Measurements from ENCODE around the gene EIF4E3. TPM values are rescaled to one million over a fixed set of nuclear protein-coding genes. Genes with fewer than 3 reads are reported as not detected.

EIF4E3 gene
- total and polyA plus RNA-seq, 2 donors (not counting 1 experiment from before 2014, with no cell fraction given): 1.00 to 5.0 TPM

DNA sequence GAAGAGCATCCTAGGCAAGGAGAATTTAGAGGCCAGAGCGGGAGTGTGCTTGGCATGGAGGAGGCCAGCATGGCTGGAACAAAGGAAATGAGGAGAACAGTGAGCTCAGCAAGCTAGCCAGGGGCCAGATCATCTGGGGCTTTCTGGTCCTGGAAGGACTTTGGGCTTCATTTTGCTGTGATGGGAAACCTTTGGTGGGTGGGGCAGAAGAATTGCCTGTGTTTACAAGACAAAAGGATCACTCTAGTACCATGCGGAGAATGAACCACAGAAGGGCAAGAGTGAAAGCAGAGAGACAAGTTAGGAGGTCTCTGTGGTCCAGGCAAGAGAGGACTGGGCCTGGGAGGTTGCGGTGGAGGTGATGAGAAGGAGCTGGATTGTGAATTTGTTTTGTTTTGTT is 80.1 kb downstream of the EIF4E3 start:
- no peaks in the 10 kb centered on the region for H3K4me1 ChIP-seq (ENCODE audit: control insufficient read depth in 2 of 2, insufficient read depth in 2 of 2, low read length in 2 of 2)
- H4K20me1 ChIP-seq (ENCODE audit: control insufficient read depth, insufficient read depth, low read length, poor library complexity, severe bottlenecking): no peaks in the 10 kb centered on the region
- no peaks in the 10 kb centered on the region for H3K27me3 ChIP-seq (replicated peaks in 1 of 4; ENCODE audit: control extremely low read depth in 1 of 4, control insufficient read depth in 3 of 4, insufficient read depth in 4 of 4, low read length in 3 of 4)
- Mint-ChIP-seq H3K4me3 (no peak overlapping the region), H3K4me1 (no peaks in the 10 kb centered on the region), H3K9me3 (ENCODE audit: insufficient read depth) (no peaks in the 10 kb centered on the region), H3K27me3 (peaks cover 20% of the 10 kb centered on the region), H3K27ac (no peak overlapping the region)
- 100% methylated on average over 3 of the region's 3 CpGs for WGBS (ENCODE audit: insufficient coverage)
- H3K27ac ChIP-seq (ENCODE audit: low read length in 2 of 2): no peak overlapping the region
- no peak overlapping the region for H3K4me3 ChIP-seq (ENCODE audit: control extremely low read depth in 1 of 5, extremely low read depth in 1 of 5, insufficient read depth in 1 of 5, low read depth in 2 of 5, low read length in 4 of 5)
- no peaks in the 10 kb centered on the region for H3K9me3 ChIP-seq (ENCODE audit: control extremely low read depth in 1 of 3, control insufficient read depth in 2 of 3, insufficient read depth in 1 of 3, low read length in 2 of 3)
- DNase-seq: no peak
- POLR2A ChIA-PET: no interaction called here
- TF ChIP-seq EZH2 (IDR thresholded peaks at IDR 0.05; ENCODE audit: borderline replicate concordance, insufficient read depth, low read depth, low read length, poor library complexity, severe bottlenecking): no peak
- TF ChIP-seq, protein P1, sequence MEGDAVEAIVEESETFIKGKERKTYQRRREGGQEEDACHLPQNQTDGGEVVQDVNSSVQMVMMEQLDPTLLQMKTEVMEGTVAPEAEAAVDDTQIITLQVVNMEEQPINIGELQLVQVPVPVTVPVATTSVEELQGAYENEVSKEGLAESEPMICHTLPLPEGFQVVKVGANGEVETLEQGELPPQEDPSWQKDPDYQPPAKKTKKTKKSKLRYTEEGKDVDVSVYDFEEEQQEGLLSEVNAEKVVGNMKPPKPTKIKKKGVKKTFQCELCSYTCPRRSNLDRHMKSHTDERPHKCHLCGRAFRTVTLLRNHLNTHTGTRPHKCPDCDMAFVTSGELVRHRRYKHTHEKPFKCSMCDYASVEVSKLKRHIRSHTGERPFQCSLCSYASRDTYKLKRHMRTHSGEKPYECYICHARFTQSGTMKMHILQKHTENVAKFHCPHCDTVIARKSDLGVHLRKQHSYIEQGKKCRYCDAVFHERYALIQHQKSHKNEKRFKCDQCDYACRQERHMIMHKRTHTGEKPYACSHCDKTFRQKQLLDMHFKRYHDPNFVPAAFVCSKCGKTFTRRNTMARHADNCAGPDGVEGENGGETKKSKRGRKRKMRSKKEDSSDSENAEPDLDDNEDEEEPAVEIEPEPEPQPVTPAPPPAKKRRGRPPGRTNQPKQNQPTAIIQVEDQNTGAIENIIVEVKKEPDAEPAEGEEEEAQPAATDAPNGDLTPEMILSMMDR (IDR thresholded peaks at IDR 0.05): no peak
- H3K4me2 ChIP-seq (replicated peaks; ENCODE audit: low read depth, low read length, poor library complexity, severe bottlenecking): no peak overlapping the region
- CTCF ChIA-PET: interaction anchor here (1.1 to 2.2 kb wide), 3 partner anchors 8 to 1095 kb away, joined by 4 to 6 read pairs (median 4); no protein-coding TSS in a partner anchor
- no peak for ATAC-seq (ENCODE audit: low read depth)
- H3K9ac ChIP-seq (ENCODE audit: low read length): no peak overlapping the region
- no peaks in the 10 kb centered on the region for H3K79me2 ChIP-seq (ENCODE audit: control insufficient read depth, insufficient read depth, low read length)
- H2AFZ ChIP-seq (ENCODE audit: insufficient read depth, low read depth, low read length, poor library complexity, severe bottlenecking): no peak overlapping the region
- H3K36me3 ChIP-seq (replicated peaks in 1 of 2; ENCODE audit: control extremely low read depth in 1 of 2, control insufficient read depth in 1 of 2, extremely low read depth in 1 of 2, insufficient read depth in 2 of 2, low read length in 1 of 2): no peaks in the 10 kb centered on the region
- intact Hi-C loops (cut with micrococcal nuclease): no loop called here

DNA sequence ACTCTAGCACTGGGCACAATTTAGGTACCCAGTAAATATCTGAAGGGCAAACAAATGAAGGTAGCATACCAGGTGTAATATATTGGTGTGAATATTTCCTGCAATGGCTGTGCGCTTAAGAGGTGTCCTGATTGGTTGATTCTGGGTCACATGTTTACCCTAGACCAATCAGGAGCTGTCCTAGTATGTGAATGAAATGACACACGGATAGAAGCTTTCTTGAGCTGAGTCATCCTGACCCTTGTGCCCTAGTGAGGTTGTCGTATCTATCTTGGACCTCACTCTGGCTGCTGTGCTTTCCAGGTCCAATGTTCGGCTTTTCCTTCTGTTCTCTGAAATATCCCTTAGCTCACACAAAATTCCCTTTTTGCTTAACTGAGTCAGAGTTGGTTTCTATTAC is 83.5 kb downstream of the EIF4E3 start:
- Histone ChIP-seq H3K9me3 (ENCODE audit: control extremely low read depth in 1 of 3, control insufficient read depth in 2 of 3, insufficient read depth in 1 of 3, low read length in 2 of 3) (no peaks in the 10 kb centered on the region), H3K4me1 (ENCODE audit: control insufficient read depth in 2 of 2, insufficient read depth in 2 of 2, low read length in 2 of 2) (no peaks in the 10 kb centered on the region), H3K4me2 (replicated peaks; ENCODE audit: low read depth, low read length, poor library complexity, severe bottlenecking) (no peak overlapping the region), H3K9ac (ENCODE audit: low read length) (no peak overlapping the region), H3K27ac (ENCODE audit: low read length in 2 of 2) (no peak overlapping the region), H2AFZ (ENCODE audit: insufficient read depth, low read depth, low read length, poor library complexity, severe bottlenecking) (no peak overlapping the region), H3K79me2 (ENCODE audit: control insufficient read depth, insufficient read depth, low read length) (no peaks in the 10 kb centered on the region), H3K4me3 (ENCODE audit: control extremely low read depth in 1 of 5, extremely low read depth in 1 of 5, insufficient read depth in 1 of 5, low read depth in 2 of 5, low read length in 4 of 5) (no peak overlapping the region), H3K27me3 (replicated peaks in 1 of 4; ENCODE audit: control extremely low read depth in 1 of 4, control insufficient read depth in 3 of 4, insufficient read depth in 4 of 4, low read length in 3 of 4) (peaks cover 0 to 3% (median 0%) of the 10 kb centered on the region in 4 experiments), H3K36me3 (replicated peaks in 1 of 2; ENCODE audit: control extremely low read depth in 1 of 2, control insufficient read depth in 1 of 2, extremely low read depth in 1 of 2, insufficient read depth in 2 of 2, low read length in 1 of 2) (no peaks in the 10 kb centered on the region), H4K20me1 (ENCODE audit: control insufficient read depth, insufficient read depth, low read length, poor library complexity, severe bottlenecking) (no peaks in the 10 kb centered on the region)
- TF ChIP-seq EZH2 (IDR thresholded peaks at IDR 0.05; ENCODE audit: borderline replicate concordance, insufficient read depth, low read depth, low read length, poor library complexity, severe bottlenecking): no peak
- Mint-ChIP-seq H3K27ac (no peak overlapping the region), H3K4me3 (no peak overlapping the region), H3K27me3 (peaks cover 15% of the 10 kb centered on the region), H3K9me3 (ENCODE audit: insufficient read depth) (no peaks in the 10 kb centered on the region), H3K4me1 (no peaks in the 10 kb centered on the region)
- ChIA-PET CTCF (interaction anchor here (0.5 kb wide), 1 partner anchor 1535 kb away, joined by 3 read pairs; no protein-coding TSS in a partner anchor), POLR2A (interaction anchor here (0.5 kb wide), 1 partner anchor 1515 kb away, joined by 7 read pairs; no protein-coding TSS in a partner anchor)
- ATAC-seq (ENCODE audit: low read depth) (no peak), DNase-seq (no peak)
- 89% methylated on average over 4 of the region's 4 CpGs for WGBS (ENCODE audit: insufficient coverage)
- intact Hi-C loops (cut with micrococcal nuclease): no loop called here

Data from B cell (primary cell).